GDM1 (cell line): ENCODE results near the gene TMCC1.
A peak's percentile ranks its signal among the peaks of the same experiment; 100 is the strongest.
"Not testable (repeated sequence)": the region's sequence is repeated elsewhere in the genome, so short reads cannot be mapped to it uniquely, and the experiment has no call there.

Experiments
- DNase-seq: peaks from one replicate; lab custom pipeline; 2025; lab: John Stamatoyannopoulos, UW

Gene TMCC1

GRCh38 chr3:129650256-129650872 lies 243.1 kb downstream of the TMCC1 start:
- peak; percentile 40 for DNase-seq

GRCh38 chr3:129648391-129648790 lies 245.1 kb downstream of the TMCC1 start:
- no peak for DNase-seq

GRCh38 chr3:129645286-129645685 lies 248.2 kb downstream of the TMCC1 start:
- peak; percentile 57 for DNase-seq

- no peak for DNase-seq
These were observed 248.7 kb downstream of the TMCC1 start for GRCh38 chr3:129644836-129645235.

- DNase-seq, result not testable (repeated sequence)
These were observed 251.8 kb downstream of the TMCC1 start for GRCh38 chr3:129641567-129642260.

GRCh38 chr3:129640985-129641384 lies 252.5 kb downstream of the TMCC1 start:
- not testable (repeated sequence) for DNase-seq

GRCh38 chr3:129638481-129638880 lies 255.0 kb downstream of the TMCC1 start:
- no peak for DNase-seq

- DNase-seq, result no peak
These were observed 257.4 kb downstream of the TMCC1 start for GRCh38 chr3:129636082-129636481.

- DNase-seq, result no peak
These were observed 257.9 kb downstream of the TMCC1 start for GRCh38 chr3:129635656-129636055.

- DNase-seq, result no peak
These were observed 259.6 kb downstream of the TMCC1 start for GRCh38 chr3:129633751-129634481.

GRCh38 chr3:129632977-129633376 lies 260.5 kb downstream of the TMCC1 start:
- DNase-seq, result no peak

GRCh38 chr3:129632556-129632955 lies 261.0 kb downstream of the TMCC1 start:
- no peak for DNase-seq

- no peak for DNase-seq
These were observed 261.5 kb downstream of the TMCC1 start for GRCh38 chr3:129632056-129632455.

GRCh38 chr3:129629011-129629410 lies 264.5 kb downstream of the TMCC1 start:
- DNase-seq, result no peak

- no peak for DNase-seq
These were observed 265.4 kb downstream of the TMCC1 start for GRCh38 chr3:129628169-129628522.

GRCh38 chr3:129627350-129628168 lies 266.0 kb downstream of the TMCC1 start:
- DNase-seq, result peak; percentile 44

GRCh38 chr3:129626744-129627349 lies 266.7 kb downstream of the TMCC1 start:
- no peak for DNase-seq

GRCh38 chr3:129625072-129625874 lies 268.2 kb downstream of the TMCC1 start:
- no peak for DNase-seq

GRCh38 chr3:129624347-129625071 lies 269.0 kb downstream of the TMCC1 start:
- no peak for DNase-seq

- DNase-seq, result no peak
These were observed 269.9 kb downstream of the TMCC1 start for GRCh38 chr3:129623447-129624118.
